Measurements from ENCODE around the gene CSMD2.

The CSMD2 gene

DNA sequence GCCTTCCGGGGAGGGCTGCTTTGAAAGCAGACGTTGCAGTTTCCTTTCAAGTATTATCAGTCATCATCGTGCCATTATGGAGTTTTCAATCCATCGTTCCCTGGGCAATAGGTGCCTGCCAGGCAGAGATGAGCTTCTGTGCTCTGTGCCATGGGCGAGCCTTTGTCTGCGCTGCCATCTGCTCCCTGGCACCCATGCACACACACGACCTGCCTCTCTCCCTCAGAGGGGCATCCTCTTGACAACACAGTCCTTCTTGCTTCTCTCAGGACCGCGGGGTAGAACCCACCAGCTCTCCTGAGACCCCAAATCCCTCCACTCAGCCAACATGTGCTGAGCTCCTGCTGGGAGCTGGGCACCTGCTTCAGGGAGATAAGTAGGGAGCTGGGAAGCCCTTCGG lies 151.9 kb downstream of the CSMD2 start:
- H3K9me3 ChIP-seq (ENCODE audit: severe bottlenecking) = no peaks in the 10 kb centered on the region
- H3K27ac ChIP-seq = no peak overlapping the region
- H3K4me3 ChIP-seq (ENCODE audit: low read depth, low read length) = no peak overlapping the region
- H3K27me3 ChIP-seq (ENCODE audit: insufficient read depth, low read depth, severe bottlenecking) = peaks cover 70% of the 10 kb centered on the region
- DNase-seq = no peak
- TF ChIP-seq CTCF (IDR thresholded peaks at IDR 0.05; ENCODE audit: low read depth, low read length) = no peak
- no peaks in the 10 kb centered on the region for H3K36me3 ChIP-seq

DNA sequence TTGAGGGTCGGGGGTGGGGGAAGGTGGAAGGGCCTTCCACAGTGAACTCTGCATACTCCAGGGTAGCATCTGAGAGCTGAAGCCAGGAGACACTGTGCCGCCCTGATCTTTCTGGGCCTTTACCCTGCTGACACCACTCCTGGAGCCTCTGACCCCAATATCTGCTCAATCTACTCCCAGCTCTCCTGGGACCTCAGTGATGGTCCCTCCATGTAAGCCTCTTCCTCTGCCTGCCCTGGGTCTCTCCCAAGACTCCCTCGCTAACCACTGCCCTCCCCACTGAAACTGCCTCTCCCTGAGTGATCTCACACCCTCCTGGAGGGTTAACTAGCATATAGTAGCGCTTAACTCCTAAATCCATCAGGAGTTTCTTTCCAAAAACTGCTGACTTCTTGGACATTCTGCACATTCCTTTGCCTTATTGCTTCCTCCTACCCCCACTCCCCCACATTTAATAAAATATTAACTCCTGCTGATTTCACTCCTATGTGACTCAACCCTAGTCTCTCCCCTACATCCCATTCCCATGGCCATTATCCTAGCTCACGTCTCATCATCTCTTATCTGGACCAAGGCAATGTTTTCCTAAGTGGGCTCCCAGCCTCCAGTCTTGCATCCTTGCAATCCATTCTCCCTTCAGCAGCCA lies 155.6 kb downstream of the CSMD2 start:
- no peak for TF ChIP-seq CTCF (IDR thresholded peaks at IDR 0.05; ENCODE audit: low read depth, low read length)
- Histone ChIP-seq H3K36me3 (no peaks in the 10 kb centered on the region), H3K27me3 (ENCODE audit: insufficient read depth, low read depth, severe bottlenecking) (peaks cover 69% of the 10 kb centered on the region), H3K4me3 (ENCODE audit: low read depth, low read length) (no peak overlapping the region), H3K27ac (no peak overlapping the region), H3K9me3 (ENCODE audit: severe bottlenecking) (no peaks in the 10 kb centered on the region)
- DNase-seq = no peak

DNA sequence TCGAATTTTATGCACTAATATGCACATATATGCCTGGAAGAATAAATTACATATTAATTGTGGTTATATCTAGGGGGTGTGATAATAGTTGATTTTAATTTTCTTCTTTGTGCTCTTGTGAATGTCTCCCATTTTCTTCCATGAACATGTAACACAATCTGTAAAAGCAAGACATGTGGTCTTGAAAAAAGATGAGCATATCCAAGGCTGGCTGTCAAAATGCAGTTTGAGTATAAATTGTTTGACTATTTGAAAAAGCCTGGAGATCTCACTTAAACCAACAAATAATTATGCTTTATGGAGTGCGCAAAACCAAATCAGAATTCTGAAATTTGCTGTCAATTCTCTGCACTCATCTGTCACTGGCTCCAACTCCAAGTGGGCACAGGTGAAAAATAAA lies 157.3 kb downstream of the CSMD2 start:
- DNase-seq = no peak
- no peak for TF ChIP-seq CTCF (IDR thresholded peaks at IDR 0.05; ENCODE audit: low read depth, low read length)
- Histone ChIP-seq H3K36me3 (no peaks in the 10 kb centered on the region), H3K4me3 (ENCODE audit: low read depth, low read length) (no peak overlapping the region), H3K9me3 (ENCODE audit: severe bottlenecking) (no peaks in the 10 kb centered on the region), H3K27ac (no peak overlapping the region), H3K27me3 (ENCODE audit: insufficient read depth, low read depth, severe bottlenecking) (peaks cover 64% of the 10 kb centered on the region)

DNA sequence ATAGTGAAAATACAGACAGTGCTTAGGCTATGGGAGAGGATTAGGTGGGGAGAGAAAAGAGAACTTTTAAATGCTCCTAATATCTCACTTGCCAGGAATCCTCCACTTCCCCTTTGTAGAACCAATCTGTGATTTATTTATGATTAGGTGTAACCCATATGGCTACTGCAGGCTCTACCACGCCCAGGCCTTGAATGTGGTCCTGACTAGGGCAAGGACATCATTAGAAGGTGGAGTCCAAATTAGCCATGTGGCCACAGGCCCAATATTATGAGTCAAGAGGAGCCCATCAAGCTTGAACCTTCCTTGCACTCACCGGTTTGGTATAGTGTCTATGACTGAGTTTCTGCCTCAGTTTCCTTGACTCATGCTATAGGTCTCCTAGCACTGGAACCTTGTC lies 159.7 kb downstream of the CSMD2 start:
- TF ChIP-seq CTCF (IDR thresholded peaks at IDR 0.05; ENCODE audit: low read depth, low read length) = no peak
- Histone ChIP-seq H3K27me3 (ENCODE audit: insufficient read depth, low read depth, severe bottlenecking) (peaks cover 51% of the 10 kb centered on the region), H3K27ac (no peak overlapping the region), H3K9me3 (ENCODE audit: severe bottlenecking) (no peaks in the 10 kb centered on the region), H3K4me3 (ENCODE audit: low read depth, low read length) (no peak overlapping the region), H3K36me3 (no peaks in the 10 kb centered on the region)
- no peak for DNase-seq

GRCh38 chr1:34002810-34003209 lies 162.2 kb downstream of the CSMD2 start:
- H3K36me3 ChIP-seq = no peaks in the 10 kb centered on the region
- H3K27me3 ChIP-seq (ENCODE audit: insufficient read depth, low read depth, severe bottlenecking) = peaks cover 45% of the 10 kb centered on the region
- no peak for DNase-seq
- no peak overlapping the region for H3K27ac ChIP-seq
- no peaks in the 10 kb centered on the region for H3K9me3 ChIP-seq (ENCODE audit: severe bottlenecking)
- H3K4me3 ChIP-seq (ENCODE audit: low read depth, low read length) = no peak overlapping the region
- no peak for TF ChIP-seq CTCF (IDR thresholded peaks at IDR 0.05; ENCODE audit: low read depth, low read length)

Measured in WERI-Rb-1 (cell line).